Suprapubic skin (tissue), 4 donors: Measurements from ENCODE around the gene IL36A. TPM values are rescaled to one million over a fixed set of nuclear protein-coding genes. Genes with fewer than 3 reads are reported as not detected.

Source experiments
- DNase-seq, 2 donors: peaks; one replicate each; pipeline ENCODE4 v3.0.0-alpha.2; 2019; ENCODE audit warnings: low spot score in 2 of 2
- H3K27ac ChIP-seq: fragments of 200-600 bp; sonication (generic); one replicate; pipeline ENCODE4 v1.5.1; 2019
- H3K27me3 ChIP-seq: fragments of 200-600 bp; sonication (generic); one replicate; pipeline ENCODE4 v1.5.1; 2019
- H3K36me3 ChIP-seq: fragments of 200-600 bp; sonication (generic); one replicate; pipeline ENCODE4 v1.5.1; 2019
- H3K4me1 ChIP-seq: fragments of 200-600 bp; sonication (generic); one replicate; pipeline ENCODE4 v1.5.1; 2019
- H3K4me3 ChIP-seq: fragments of 200-600 bp; sonication (generic); one replicate; pipeline ENCODE4 v1.5.1; 2019; ENCODE audit warnings: mild to moderate bottlenecking
- H3K9me3 ChIP-seq: fragments of 200-600 bp; sonication (generic); one replicate; pipeline ENCODE4 v1.5.1; 2019
- EP300 ChIP-seq: sonication (generic); formaldehyde crosslinking; IDR thresholded peaks from one replicate; pipeline ENCODE4 v1.6.1; 2017; ENCODE audit warnings: antibody characterized with exemption
- POLR2A ChIP-seq, 2 donors: fragments of 450-650 bp; IDR thresholded peaks; one replicate each; pipeline ENCODE4 v1.6.1; 2017; ENCODE audit warnings: antibody characterized with exemption in 2 of 2, mild to moderate bottlenecking in 2 of 2, moderate library complexity in 2 of 2
- POLR2AphosphoS5 ChIP-seq, 3 donors: sonication (generic); formaldehyde crosslinking; IDR thresholded peaks; one replicate each; pipeline ENCODE4 v1.6.1; 2017; ENCODE audit warnings: antibody characterized with exemption in 3 of 3
- WGBS: methylation state at CpG from one replicate; pipeline ENCODE4 v1.1.5; 2018; 5-methylcytosine and 5-hydroxymethylcytosine counted together
- total RNA-seq, 4 donors: library from RNA; depleted of rRNA; stranded (reverse); fragments of >200 nt; gene quantifications; one replicate each; pipeline ENCODE4 v1.1.0, GENCODE V29; 2016
- TF ChIP-seq, protein P1 (sequence below), 2 donors: fragments of 200-600 bp in 1 of 2; fragments of 450-650 bp in 1 of 2; sonication (generic) in 1 of 2; IDR thresholded peaks; one replicate each; pipeline ENCODE4 v1.5.1; 2016 to 2019; ENCODE audit warnings: antibody characterized with exemption in 2 of 2, mild to moderate bottlenecking in 1 of 2, moderate library complexity in 1 of 2

The IL36A gene
- total RNA-seq, 4 donors from 2014 or later = not detected

DNA sequence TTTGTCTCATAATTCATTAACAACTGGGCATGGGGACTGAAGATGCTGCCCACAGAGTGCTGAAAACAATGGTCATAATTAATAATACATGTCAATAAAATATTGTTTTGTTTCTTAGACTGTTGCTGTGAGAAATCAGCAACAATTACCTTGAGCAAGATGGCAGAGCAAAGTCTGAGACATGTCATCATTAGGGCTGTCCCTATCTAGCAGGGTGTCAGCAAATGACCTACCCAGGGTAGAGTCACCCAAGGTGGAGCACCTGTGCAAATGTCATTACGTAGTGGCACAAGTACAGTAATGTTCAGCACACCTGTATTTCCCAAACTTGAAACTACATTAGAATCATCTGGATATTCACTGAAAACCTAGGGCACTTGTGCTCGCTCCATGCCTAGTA lies 10.6 kb upstream of the IL36A start:
- no peak for DNase-seq
- TF ChIP-seq POLR2A (IDR thresholded peaks at IDR 0.05) = no peak
- TF ChIP-seq POLR2AphosphoS5 (IDR thresholded peaks at IDR 0.05) = no peak
- TF ChIP-seq EP300 = no peak
- TF ChIP-seq, protein P1, sequence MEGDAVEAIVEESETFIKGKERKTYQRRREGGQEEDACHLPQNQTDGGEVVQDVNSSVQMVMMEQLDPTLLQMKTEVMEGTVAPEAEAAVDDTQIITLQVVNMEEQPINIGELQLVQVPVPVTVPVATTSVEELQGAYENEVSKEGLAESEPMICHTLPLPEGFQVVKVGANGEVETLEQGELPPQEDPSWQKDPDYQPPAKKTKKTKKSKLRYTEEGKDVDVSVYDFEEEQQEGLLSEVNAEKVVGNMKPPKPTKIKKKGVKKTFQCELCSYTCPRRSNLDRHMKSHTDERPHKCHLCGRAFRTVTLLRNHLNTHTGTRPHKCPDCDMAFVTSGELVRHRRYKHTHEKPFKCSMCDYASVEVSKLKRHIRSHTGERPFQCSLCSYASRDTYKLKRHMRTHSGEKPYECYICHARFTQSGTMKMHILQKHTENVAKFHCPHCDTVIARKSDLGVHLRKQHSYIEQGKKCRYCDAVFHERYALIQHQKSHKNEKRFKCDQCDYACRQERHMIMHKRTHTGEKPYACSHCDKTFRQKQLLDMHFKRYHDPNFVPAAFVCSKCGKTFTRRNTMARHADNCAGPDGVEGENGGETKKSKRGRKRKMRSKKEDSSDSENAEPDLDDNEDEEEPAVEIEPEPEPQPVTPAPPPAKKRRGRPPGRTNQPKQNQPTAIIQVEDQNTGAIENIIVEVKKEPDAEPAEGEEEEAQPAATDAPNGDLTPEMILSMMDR (IDR thresholded peaks at IDR 0.05) = no peak
- 78% methylated on average over 2 of the region's 2 CpGs for WGBS

DNA sequence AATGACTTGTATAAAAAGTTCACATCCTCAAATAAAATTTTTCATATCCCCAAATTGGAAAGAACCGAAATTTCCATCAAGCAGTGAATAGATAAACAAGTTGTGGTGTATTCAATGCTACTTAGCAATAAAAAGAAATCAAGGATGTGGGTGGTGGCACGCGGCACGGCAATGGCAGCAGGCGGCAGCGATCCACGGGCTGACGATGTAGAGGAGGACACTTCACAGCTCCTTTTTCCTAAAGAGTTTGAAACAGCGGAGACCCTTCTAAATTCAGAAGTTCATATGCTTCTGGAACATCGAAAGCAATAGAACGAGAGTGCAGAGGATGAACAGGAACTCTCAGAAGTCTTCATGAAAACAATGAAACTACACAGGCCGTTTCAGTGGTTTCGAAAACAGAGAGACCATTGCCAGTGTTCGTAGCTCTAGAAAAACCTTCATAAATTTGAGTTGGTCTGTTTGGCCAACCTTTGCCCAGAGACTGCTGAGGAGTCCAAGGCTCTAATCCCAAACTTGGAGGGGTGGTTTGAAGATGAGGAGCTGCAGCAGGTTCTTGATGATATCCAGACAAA lies 9.8 kb upstream of the IL36A start:
- no peak for DNase-seq
- Histone ChIP-seq H3K4me3 (no peak overlapping the region), H3K27me3 (no peaks in the 10 kb centered on the region), H3K27ac (no peak overlapping the region), H3K9me3 (peaks cover 3% of the 10 kb centered on the region), H3K36me3 (no peaks in the 10 kb centered on the region), H3K4me1 (no peaks in the 10 kb centered on the region)
- TF ChIP-seq, protein P1 (IDR thresholded peaks at IDR 0.05) = no peak
- TF ChIP-seq EP300 (no peak), POLR2A (IDR thresholded peaks at IDR 0.05) (no peak), POLR2AphosphoS5 (IDR thresholded peaks at IDR 0.05) (no peak)
- 89% methylated on average over 14 of the region's 14 CpGs for WGBS

More for the DNA sequence above, 10.6 kb upstream of the IL36A start:
- Histone ChIP-seq H3K4me3 (no peak overlapping the region), H3K27me3 (no peaks in the 10 kb centered on the region), H3K4me1 (no peaks in the 10 kb centered on the region), H3K9me3 (peaks cover 3% of the 10 kb centered on the region), H3K27ac (no peak overlapping the region), H3K36me3 (no peaks in the 10 kb centered on the region)

DNA sequence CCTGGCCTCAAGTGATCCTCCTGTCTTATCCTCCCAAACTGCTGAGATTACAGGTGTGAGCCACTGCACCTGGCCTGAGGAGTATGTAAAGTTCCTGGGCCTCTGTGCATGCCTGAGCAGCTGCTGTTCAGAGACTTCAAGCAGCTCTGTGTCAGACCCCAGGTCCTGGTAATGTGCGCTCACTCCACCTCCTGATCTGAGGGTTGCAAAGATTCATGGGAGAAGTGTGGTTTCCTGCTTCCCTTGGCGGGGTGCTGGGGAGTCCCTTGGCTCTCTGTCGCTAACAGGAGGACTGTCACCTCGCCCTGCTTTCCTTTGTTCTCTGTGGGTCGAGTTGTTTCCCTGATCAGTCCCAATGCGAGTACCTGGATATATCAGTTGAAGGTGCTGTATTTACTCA lies 8.6 kb upstream of the IL36A start:
- H3K36me3 ChIP-seq = no peaks in the 10 kb centered on the region
- no peak for DNase-seq
- no peak overlapping the region for H3K27ac ChIP-seq
- H3K4me3 ChIP-seq = no peak overlapping the region
- peaks cover 3% of the 10 kb centered on the region for H3K9me3 ChIP-seq
- no peaks in the 10 kb centered on the region for H3K4me1 ChIP-seq
- H3K27me3 ChIP-seq = no peaks in the 10 kb centered on the region
- 67% methylated on average over 6 of the region's 6 CpGs for WGBS
- TF ChIP-seq POLR2A (IDR thresholded peaks at IDR 0.05) (no peak), EP300 (no peak), POLR2AphosphoS5 (IDR thresholded peaks at IDR 0.05) (no peak)
- TF ChIP-seq, protein P1 (IDR thresholded peaks at IDR 0.05) = no peak

DNA sequence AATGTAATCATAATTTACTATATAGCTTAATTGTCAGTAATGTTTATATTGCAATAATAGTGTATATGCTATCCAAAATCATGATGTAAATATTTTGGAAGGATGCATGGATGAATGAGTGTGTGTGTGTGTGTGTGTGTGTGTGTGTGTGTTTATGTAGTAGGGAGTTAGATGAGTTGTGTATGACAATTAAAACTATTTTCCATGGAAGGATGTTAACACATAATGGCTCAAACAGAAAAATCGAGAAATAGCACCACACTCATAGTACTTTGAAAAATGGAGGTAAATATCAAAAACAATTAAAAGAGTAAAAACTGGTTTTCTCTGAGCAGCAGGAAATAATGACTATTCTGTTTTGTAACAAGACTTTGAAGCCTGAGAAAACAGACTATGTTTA lies 8.1 kb upstream of the IL36A start:
- Histone ChIP-seq H3K4me1 (no peaks in the 10 kb centered on the region), H3K27me3 (no peaks in the 10 kb centered on the region), H3K36me3 (no peaks in the 10 kb centered on the region), H3K9me3 (peaks cover 3% of the 10 kb centered on the region), H3K4me3 (no peak overlapping the region), H3K27ac (no peak overlapping the region)
- 85% methylated on average over 1 of the region's 1 CpG for WGBS
- TF ChIP-seq POLR2A (IDR thresholded peaks at IDR 0.05) = no peak
- DNase-seq = no peak

DNA sequence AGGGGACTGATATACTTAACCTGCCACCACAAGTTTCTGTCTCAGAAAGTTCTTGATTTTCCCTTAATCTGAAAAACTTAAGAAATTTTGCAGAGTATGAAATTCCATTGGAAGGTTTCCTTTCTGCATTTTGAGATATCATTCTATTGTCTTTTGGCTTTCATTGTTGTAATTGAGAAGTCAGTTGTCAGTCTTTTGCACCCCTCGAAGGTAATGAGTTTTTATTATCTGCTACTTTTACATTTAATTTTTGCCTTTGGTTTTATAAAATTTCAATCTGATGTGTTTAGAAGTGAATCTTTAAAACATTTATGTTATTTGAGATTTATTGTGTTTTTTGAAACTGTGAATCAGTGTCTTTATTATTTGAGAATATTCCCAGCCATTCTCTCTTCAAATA lies 4.8 kb upstream of the IL36A start:
- no peaks in the 10 kb centered on the region for H3K27me3 ChIP-seq
- H3K4me1 ChIP-seq = no peaks in the 10 kb centered on the region
- H3K27ac ChIP-seq = no peak overlapping the region
- no peak overlapping the region for H3K4me3 ChIP-seq
- TF ChIP-seq, protein P1 (IDR thresholded peaks at IDR 0.05) = no peak
- TF ChIP-seq POLR2A (IDR thresholded peaks at IDR 0.05) = no peak
- TF ChIP-seq POLR2AphosphoS5 (IDR thresholded peaks at IDR 0.05) = no peak
- H3K9me3 ChIP-seq = no peaks in the 10 kb centered on the region
- DNase-seq = no peak
- H3K36me3 ChIP-seq = no peaks in the 10 kb centered on the region
- 87% methylated on average over 1 of the region's 1 CpG for WGBS

DNA sequence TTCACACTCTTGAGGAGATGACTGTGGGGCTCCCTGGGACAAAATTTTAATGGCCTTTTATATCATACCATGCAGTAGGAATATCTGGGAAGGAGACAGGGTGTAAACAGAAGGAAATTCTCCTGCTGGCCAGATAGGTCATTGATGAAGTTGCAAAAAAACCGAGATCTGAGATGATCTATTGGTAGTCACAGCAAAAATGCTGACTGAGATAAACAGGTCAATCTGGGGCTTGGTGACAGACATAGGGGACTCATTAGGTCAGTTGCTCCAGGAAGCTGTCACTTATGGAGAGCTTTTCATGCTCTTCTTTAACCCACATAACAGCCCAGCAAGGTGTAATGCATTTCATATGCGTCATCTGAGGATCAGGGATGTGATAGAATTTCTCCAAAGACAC lies 2.6 kb upstream of the IL36A start:
- Histone ChIP-seq H3K9me3 (no peaks in the 10 kb centered on the region), H3K36me3 (no peaks in the 10 kb centered on the region), H3K27ac (no peak overlapping the region), H3K4me3 (no peak overlapping the region), H3K4me1 (no peaks in the 10 kb centered on the region), H3K27me3 (no peaks in the 10 kb centered on the region)
- DNase-seq = no peak
- 84% methylated on average over 2 of the region's 2 CpGs for WGBS
- TF ChIP-seq, protein P1 (IDR thresholded peaks at IDR 0.05) = no peak
- no peak for TF ChIP-seq POLR2A (IDR thresholded peaks at IDR 0.05)
- TF ChIP-seq POLR2AphosphoS5 (IDR thresholded peaks at IDR 0.05) = no peak
- no peak for TF ChIP-seq EP300
